DOHH2 (cell line): ENCODE results near the gene UBASH3B.

Experiments used
- EZH2phosphoT487 ChIP-seq: fragments of 200-600 bp; sonication (generic); IDR thresholded peaks from 2 replicates; pipeline ENCODE4 v1.6.1; 2017; ENCODE audit warnings: borderline replicate concordance, mild to moderate bottlenecking, antibody characterized with exemption, low read length, moderate library complexity, mixed read lengths
- TF ChIP-seq, protein P1 (sequence below): fragments of 200-600 bp; sonication (generic); IDR thresholded peaks from one replicate; pipeline ENCODE4 v1.5.1; 2014; ENCODE audit warnings: antibody characterized with exemption, mild to moderate bottlenecking, low read depth, low read length; ENCODE audit not compliant: poor library complexity, severe bottlenecking

- no peak for TF ChIP-seq EZH2phosphoT487
- TF ChIP-seq, protein P1, sequence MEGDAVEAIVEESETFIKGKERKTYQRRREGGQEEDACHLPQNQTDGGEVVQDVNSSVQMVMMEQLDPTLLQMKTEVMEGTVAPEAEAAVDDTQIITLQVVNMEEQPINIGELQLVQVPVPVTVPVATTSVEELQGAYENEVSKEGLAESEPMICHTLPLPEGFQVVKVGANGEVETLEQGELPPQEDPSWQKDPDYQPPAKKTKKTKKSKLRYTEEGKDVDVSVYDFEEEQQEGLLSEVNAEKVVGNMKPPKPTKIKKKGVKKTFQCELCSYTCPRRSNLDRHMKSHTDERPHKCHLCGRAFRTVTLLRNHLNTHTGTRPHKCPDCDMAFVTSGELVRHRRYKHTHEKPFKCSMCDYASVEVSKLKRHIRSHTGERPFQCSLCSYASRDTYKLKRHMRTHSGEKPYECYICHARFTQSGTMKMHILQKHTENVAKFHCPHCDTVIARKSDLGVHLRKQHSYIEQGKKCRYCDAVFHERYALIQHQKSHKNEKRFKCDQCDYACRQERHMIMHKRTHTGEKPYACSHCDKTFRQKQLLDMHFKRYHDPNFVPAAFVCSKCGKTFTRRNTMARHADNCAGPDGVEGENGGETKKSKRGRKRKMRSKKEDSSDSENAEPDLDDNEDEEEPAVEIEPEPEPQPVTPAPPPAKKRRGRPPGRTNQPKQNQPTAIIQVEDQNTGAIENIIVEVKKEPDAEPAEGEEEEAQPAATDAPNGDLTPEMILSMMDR = no peak
Measured at GRCh38 chr11:122744357-122744756, 88.8 kb downstream of the UBASH3B start.
